Chondrocyte (in vitro differentiated cells): ENCODE measurements around the gene ZNF618. TPM values are rescaled to one million over a fixed set of nuclear protein-coding genes. Genes with fewer than 3 reads are reported as not detected.
"Not testable (repeated sequence)": the region's sequence is repeated elsewhere in the genome, so short reads cannot be mapped to it uniquely, and the experiment has no call there.

Source experiments
- DNase-seq: peaks from one replicate; pipeline ENCODE4 v3.0.0; 2021; ENCODE audit warnings: mixed read lengths, low spot score
- H3K27ac Mint-ChIP-seq: one replicate; pipeline ENCODE4 v1.8.0; 2021; ENCODE audit warnings: mild to moderate bottlenecking, moderate library complexity, mixed read lengths; ENCODE audit not compliant: unreplicated experiment
- H3K27me3 Mint-ChIP-seq: 2 replicates; pipeline ENCODE4 v1.8.0; 2021; ENCODE audit warnings: low read depth, mixed read lengths
- H3K36me3 Mint-ChIP-seq: 2 replicates; pipeline ENCODE4 v1.8.0; 2021; ENCODE audit warnings: low read depth, mixed read lengths
- H3K4me1 Mint-ChIP-seq: 2 replicates; pipeline ENCODE4 v1.8.0; 2021; ENCODE audit warnings: low read depth, mild to moderate bottlenecking, mixed read lengths
- H3K4me3 Mint-ChIP-seq: one replicate; pipeline ENCODE4 v1.8.0; 2021; ENCODE audit warnings: mild to moderate bottlenecking, moderate library complexity, mixed read lengths; ENCODE audit not compliant: unreplicated experiment
- H3K9me3 Mint-ChIP-seq: 2 replicates; pipeline ENCODE4 v1.8.0; 2021; ENCODE audit warnings: low read depth, mixed read lengths
- total RNA-seq: library from RNA; stranded (reverse); gene quantifications from 3 replicates; pipeline ENCODE4 v1.2.1, GENCODE V29; 2021
- TF ChIP-seq, protein P1 (sequence below): fragments of 200-600 bp; sonication (generic); IDR thresholded peaks from 2 replicates; pipeline ENCODE4 v1.5.0; 2021; ENCODE audit warnings: antibody characterized with exemption, mild to moderate bottlenecking, moderate library complexity

The ZNF618 gene
- total RNA-seq, 1 donor from 2014 or later: 25.5 TPM

DNA sequence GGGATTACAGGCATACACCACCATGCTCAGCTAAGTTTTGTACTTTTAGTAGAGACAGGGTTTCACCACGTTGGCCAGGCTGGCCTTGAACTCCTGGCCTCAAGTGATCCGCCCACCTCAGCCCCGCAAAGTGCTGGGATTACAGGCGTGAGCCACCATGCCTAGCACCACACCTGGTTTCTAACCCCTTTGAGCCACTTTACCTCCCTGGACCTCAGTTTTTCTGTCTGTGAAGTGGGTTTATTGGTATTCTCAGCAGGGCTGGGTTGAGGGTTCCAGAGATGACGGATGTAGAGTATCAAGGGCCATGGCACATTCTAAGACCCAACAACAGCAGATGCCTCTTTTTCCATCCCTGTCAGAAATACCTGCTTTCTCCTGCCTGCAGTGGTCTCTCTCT, 163.4 kb downstream of the ZNF618 start:
- H3K9me3 Mint-ChIP-seq: peaks cover 3% of the 10 kb centered on the region
- TF ChIP-seq, protein P1, sequence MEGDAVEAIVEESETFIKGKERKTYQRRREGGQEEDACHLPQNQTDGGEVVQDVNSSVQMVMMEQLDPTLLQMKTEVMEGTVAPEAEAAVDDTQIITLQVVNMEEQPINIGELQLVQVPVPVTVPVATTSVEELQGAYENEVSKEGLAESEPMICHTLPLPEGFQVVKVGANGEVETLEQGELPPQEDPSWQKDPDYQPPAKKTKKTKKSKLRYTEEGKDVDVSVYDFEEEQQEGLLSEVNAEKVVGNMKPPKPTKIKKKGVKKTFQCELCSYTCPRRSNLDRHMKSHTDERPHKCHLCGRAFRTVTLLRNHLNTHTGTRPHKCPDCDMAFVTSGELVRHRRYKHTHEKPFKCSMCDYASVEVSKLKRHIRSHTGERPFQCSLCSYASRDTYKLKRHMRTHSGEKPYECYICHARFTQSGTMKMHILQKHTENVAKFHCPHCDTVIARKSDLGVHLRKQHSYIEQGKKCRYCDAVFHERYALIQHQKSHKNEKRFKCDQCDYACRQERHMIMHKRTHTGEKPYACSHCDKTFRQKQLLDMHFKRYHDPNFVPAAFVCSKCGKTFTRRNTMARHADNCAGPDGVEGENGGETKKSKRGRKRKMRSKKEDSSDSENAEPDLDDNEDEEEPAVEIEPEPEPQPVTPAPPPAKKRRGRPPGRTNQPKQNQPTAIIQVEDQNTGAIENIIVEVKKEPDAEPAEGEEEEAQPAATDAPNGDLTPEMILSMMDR: no peak
- H3K27ac Mint-ChIP-seq: no peak overlapping the region
- DNase-seq: no peak
- H3K4me1 Mint-ChIP-seq: no peaks in the 10 kb centered on the region
- no peaks in the 10 kb centered on the region for H3K27me3 Mint-ChIP-seq
- peaks cover 32% of the 10 kb centered on the region for H3K36me3 Mint-ChIP-seq
- no peak overlapping the region for H3K4me3 Mint-ChIP-seq

DNA sequence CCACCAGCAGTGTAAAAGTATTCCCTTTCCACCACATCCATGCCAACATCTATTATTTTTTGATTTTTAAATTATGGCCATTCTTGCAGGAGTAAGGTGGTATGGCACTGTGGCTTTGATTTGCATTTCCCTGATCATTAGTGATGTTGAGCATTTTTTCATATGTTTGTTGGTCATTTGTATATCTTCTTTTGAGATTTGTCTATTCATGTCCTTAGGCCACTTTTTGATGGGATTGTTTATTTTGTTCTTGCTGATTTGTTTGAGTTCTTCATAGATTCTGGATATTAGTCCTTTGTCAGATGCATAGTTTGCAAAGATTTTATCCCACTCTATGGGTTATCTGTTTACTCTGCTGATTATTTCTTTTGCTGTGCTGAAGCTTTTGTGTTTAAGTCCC, 167.6 kb downstream of the ZNF618 start:
- not testable (repeated sequence) for H3K4me1 Mint-ChIP-seq, H3K27ac Mint-ChIP-seq, H3K27me3 Mint-ChIP-seq, H3K4me3 Mint-ChIP-seq, H3K9me3 Mint-ChIP-seq, DNase-seq
- peaks cover 27% of the 10 kb centered on the region for H3K36me3 Mint-ChIP-seq

DNA sequence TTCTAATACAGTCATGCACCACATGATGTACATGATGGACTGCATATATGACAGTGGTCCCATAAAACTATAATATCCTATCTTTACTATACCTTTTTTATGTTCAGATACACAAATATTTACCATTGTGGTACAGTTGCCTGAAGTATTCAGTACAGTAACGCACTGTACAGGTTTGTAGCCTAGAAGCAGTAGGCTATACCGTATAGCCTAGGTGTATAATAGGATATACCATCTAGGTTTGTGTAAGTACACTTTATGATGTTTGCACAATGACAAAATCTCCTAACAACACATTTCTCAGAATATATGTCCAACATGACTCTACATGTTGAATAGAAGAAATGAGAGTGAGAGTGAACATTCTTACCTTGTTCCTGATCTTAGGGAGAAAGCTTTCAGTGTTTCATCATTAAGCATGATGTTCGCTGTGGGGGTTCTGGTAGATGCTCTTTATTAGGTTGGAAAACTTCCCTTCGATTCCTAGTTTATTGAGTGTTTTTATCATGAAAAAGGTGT, 170.2 kb downstream of the ZNF618 start:
- TF ChIP-seq, protein P1: no peak
- no peak overlapping the region for H3K27ac Mint-ChIP-seq
- peaks cover 6% of the 10 kb centered on the region for H3K9me3 Mint-ChIP-seq
- peaks cover 39% of the 10 kb centered on the region for H3K36me3 Mint-ChIP-seq
- no peaks in the 10 kb centered on the region for H3K4me1 Mint-ChIP-seq
- no peak overlapping the region for H3K4me3 Mint-ChIP-seq
- no peaks in the 10 kb centered on the region for H3K27me3 Mint-ChIP-seq
- no peak for DNase-seq

DNA sequence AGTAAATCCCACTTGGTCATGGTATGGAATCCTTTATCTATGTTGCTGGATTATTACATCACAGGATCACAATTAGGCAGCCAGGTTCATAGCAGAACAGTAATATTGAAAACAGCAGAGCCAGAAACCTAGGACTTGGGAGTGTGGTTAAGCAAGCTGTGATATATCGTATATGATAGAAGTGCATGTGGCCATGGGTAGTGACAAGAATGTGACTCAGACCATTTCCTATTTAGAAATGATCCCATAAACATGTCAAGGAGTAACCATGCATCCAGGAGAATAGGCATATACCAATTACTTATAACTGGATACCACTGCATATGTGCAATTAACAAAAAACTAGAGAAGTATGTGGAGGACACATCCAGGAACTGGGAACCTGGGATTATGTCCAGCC, 170.8 kb downstream of the ZNF618 start:
- H3K36me3 Mint-ChIP-seq: peaks cover 37% of the 10 kb centered on the region
- no peaks in the 10 kb centered on the region for H3K4me1 Mint-ChIP-seq
- no peaks in the 10 kb centered on the region for H3K27me3 Mint-ChIP-seq
- TF ChIP-seq, protein P1: no peak
- DNase-seq: no peak
- H3K4me3 Mint-ChIP-seq: no peak overlapping the region
- no peak overlapping the region for H3K27ac Mint-ChIP-seq
- H3K9me3 Mint-ChIP-seq: peaks cover 6% of the 10 kb centered on the region

DNA sequence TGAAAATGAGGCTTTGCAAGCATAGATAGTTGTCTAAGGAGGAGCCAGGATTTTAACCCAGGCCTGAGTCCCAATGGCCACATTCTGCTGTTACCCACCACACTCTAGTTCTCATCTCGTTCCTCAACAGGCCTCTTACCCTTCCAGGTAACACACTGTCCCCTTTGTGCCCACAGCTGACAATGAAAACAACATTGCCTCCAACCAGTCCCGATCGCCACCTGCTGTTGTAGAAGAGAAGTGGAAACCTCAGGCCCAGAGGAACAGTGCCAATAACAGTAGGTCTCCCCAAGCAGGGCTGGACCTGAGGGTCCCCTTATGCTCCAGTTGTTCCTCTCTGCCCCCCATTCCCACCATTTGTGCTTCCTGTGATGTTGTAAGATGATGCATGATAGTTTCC, 171.6 kb downstream of the ZNF618 start:
- H3K9me3 Mint-ChIP-seq: peaks cover 6% of the 10 kb centered on the region
- peaks cover 43% of the 10 kb centered on the region for H3K36me3 Mint-ChIP-seq
- H3K4me1 Mint-ChIP-seq: no peaks in the 10 kb centered on the region
- TF ChIP-seq, protein P1: peak; percentile 62
- H3K27me3 Mint-ChIP-seq: no peaks in the 10 kb centered on the region
- no peak overlapping the region for H3K4me3 Mint-ChIP-seq
- no peak overlapping the region for H3K27ac Mint-ChIP-seq
- DNase-seq: no peak
